ENCODE data around the gene RIN3. TPM values are rescaled to one million over a fixed set of nuclear protein-coding genes. Genes with fewer than 3 reads are reported as not detected.

The RIN3 gene
- total RNA-seq, 1 donor from 2014 or later, result 0.76 TPM

DNA sequence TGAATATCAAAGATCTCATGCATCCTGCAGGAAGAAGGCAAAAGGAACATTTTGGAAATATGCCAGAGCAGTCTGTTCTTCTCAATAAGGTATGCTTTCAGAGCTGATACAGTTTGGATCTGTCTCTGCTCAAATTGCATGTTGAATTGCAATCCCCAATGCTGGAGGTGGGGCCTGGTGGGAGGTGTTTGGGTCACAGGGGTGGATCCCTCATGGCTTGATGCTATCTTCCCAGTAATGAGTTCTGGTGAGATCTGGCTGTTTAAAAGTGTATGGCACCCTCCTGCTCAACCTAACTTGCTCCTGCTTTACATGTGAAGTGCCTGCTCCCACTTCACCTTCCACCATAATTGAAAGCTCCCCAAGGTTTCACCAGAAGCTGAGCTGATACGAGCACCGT is 76.6 kb downstream of the RIN3 start:
- Mint-ChIP-seq H3K27me3 (ENCODE audit: unreplicated experiment) (peaks cover 2% of the 10 kb centered on the region), H3K36me3 (ENCODE audit: unreplicated experiment) (no peaks in the 10 kb centered on the region), H3K4me3 (ENCODE audit: unreplicated experiment) (no peak overlapping the region), H3K4me1 (ENCODE audit: low read depth, unreplicated experiment) (no peaks in the 10 kb centered on the region), H3K27ac (ENCODE audit: unreplicated experiment) (no peak overlapping the region), H3K9me3 (ENCODE audit: unreplicated experiment) (no peaks in the 10 kb centered on the region)
- TF ChIP-seq, protein P1, sequence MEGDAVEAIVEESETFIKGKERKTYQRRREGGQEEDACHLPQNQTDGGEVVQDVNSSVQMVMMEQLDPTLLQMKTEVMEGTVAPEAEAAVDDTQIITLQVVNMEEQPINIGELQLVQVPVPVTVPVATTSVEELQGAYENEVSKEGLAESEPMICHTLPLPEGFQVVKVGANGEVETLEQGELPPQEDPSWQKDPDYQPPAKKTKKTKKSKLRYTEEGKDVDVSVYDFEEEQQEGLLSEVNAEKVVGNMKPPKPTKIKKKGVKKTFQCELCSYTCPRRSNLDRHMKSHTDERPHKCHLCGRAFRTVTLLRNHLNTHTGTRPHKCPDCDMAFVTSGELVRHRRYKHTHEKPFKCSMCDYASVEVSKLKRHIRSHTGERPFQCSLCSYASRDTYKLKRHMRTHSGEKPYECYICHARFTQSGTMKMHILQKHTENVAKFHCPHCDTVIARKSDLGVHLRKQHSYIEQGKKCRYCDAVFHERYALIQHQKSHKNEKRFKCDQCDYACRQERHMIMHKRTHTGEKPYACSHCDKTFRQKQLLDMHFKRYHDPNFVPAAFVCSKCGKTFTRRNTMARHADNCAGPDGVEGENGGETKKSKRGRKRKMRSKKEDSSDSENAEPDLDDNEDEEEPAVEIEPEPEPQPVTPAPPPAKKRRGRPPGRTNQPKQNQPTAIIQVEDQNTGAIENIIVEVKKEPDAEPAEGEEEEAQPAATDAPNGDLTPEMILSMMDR (IDR thresholded peaks at IDR 0.05; ENCODE audit: partially characterized antibody, unreplicated experiment), result no peak
- no peak for DNase-seq

DNA sequence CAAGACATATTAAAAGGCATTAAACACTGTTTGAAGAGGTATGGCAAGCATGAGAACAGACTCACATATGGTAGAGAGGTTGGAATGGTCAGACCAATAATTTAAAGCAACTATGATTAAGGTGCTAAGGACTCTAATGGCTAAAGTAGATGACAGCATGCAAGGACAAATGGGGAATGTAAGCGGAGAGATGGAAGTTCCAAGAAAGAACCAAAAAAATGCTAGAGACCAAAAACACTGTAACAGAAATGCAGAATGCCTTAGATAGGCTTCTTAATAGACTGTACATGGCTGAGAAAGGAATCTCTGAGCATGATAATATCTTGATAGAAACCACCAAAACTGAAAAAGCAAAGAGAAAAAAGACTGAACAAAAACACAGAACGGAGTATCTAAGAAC is 77.4 kb downstream of the RIN3 start:
- H3K9me3 Mint-ChIP-seq (ENCODE audit: unreplicated experiment), result no peaks in the 10 kb centered on the region
- no peak overlapping the region for H3K27ac Mint-ChIP-seq (ENCODE audit: unreplicated experiment)
- TF ChIP-seq, protein P1 (IDR thresholded peaks at IDR 0.05; ENCODE audit: partially characterized antibody, unreplicated experiment), result no peak
- no peak for DNase-seq
- no peaks in the 10 kb centered on the region for H3K4me1 Mint-ChIP-seq (ENCODE audit: low read depth, unreplicated experiment)
- H3K4me3 Mint-ChIP-seq (ENCODE audit: unreplicated experiment), result no peak overlapping the region
- peaks cover 2% of the 10 kb centered on the region for H3K27me3 Mint-ChIP-seq (ENCODE audit: unreplicated experiment)
- no peaks in the 10 kb centered on the region for H3K36me3 Mint-ChIP-seq (ENCODE audit: unreplicated experiment)

DNA sequence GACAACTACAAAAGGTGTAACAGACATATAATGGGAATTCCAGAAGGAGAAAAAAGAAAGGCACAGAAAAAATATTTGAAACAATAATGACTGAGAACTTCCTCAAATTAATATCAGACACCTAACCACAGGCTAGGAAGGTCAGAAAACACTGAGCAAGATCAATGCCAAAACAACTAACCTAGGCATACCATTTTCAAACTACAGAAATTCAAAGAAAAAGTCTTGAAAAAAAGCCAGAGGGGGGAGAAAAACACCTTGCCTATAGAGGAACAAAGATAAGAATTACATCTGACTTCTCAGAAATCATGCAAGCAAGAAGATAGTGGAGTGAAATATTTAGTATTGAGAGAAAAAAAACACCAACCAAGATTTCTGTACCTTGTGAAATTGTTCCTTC is 77.8 kb downstream of the RIN3 start:
- H3K27me3 Mint-ChIP-seq (ENCODE audit: unreplicated experiment), result peaks cover 2% of the 10 kb centered on the region
- H3K36me3 Mint-ChIP-seq (ENCODE audit: unreplicated experiment), result no peaks in the 10 kb centered on the region
- no peaks in the 10 kb centered on the region for H3K4me1 Mint-ChIP-seq (ENCODE audit: low read depth, unreplicated experiment)
- TF ChIP-seq, protein P1 (IDR thresholded peaks at IDR 0.05; ENCODE audit: partially characterized antibody, unreplicated experiment), result no peak
- no peak overlapping the region for H3K27ac Mint-ChIP-seq (ENCODE audit: unreplicated experiment)
- DNase-seq, result no peak
- no peak overlapping the region for H3K4me3 Mint-ChIP-seq (ENCODE audit: unreplicated experiment)
- H3K9me3 Mint-ChIP-seq (ENCODE audit: unreplicated experiment), result no peaks in the 10 kb centered on the region

DNA sequence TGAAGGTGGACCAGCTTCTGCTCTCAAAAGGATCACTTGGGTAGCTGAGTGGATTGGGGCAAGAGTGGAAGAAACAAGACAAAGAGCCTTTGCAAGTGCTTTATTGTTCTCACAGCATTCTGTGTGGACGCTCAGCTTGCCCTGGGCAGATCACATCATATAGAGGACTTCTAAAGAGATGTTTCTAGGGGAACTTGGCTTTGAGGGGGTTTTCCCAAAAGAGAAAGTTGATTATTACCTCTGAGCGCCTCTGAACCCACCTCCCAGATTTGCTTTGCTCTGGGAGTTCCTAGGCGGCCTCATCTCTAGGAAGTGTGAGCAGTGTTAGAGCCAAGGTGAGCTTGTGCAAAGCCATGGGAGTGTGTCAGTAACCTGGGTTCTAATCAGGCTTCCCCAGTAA is 81.7 kb downstream of the RIN3 start:
- Mint-ChIP-seq H3K4me1 (ENCODE audit: low read depth, unreplicated experiment) (no peaks in the 10 kb centered on the region), H3K9me3 (ENCODE audit: unreplicated experiment) (no peaks in the 10 kb centered on the region), H3K27ac (ENCODE audit: unreplicated experiment) (no peak overlapping the region), H3K4me3 (ENCODE audit: unreplicated experiment) (no peak overlapping the region), H3K27me3 (ENCODE audit: unreplicated experiment) (peaks cover 2% of the 10 kb centered on the region), H3K36me3 (ENCODE audit: unreplicated experiment) (no peaks in the 10 kb centered on the region)
- TF ChIP-seq, protein P1 (IDR thresholded peaks at IDR 0.05; ENCODE audit: partially characterized antibody, unreplicated experiment), result no peak
- DNase-seq, result no peak

DNA sequence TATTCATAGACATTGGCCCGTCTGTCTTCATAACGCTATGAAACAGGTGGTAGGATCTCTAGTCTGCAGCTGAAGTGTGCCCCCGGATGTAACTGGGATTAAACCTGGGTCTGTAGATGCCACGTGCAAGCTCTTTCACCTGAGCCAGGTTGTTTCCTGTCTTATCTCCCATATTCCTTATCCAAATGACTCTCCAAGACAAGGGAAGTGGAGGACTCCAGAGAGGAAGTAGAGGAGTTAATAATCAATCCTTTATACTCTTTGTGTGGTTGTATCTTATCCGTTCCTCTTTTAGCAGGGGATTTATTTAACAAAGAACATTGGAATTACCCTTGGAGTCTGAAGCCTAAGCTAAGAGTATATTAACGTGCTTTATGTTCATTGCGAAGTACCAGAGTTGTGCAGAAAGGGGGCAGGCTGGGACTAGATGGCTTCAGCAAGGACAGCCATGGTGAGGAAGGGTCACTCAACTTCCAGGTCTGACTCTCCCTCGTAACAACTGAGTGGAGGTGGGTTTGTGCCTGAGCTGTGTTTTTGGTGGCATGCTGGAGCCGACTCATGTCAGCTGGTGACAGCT is 82.8 kb downstream of the RIN3 start:
- peak overlapping the region; percentile 17 for H3K4me3 Mint-ChIP-seq (ENCODE audit: unreplicated experiment)
- H3K27ac Mint-ChIP-seq (ENCODE audit: unreplicated experiment), result no peak overlapping the region
- no peaks in the 10 kb centered on the region for H3K36me3 Mint-ChIP-seq (ENCODE audit: unreplicated experiment)
- TF ChIP-seq, protein P1 (IDR thresholded peaks at IDR 0.05; ENCODE audit: partially characterized antibody, unreplicated experiment), result no peak
- H3K27me3 Mint-ChIP-seq (ENCODE audit: unreplicated experiment), result peaks cover 2% of the 10 kb centered on the region
- no peak for DNase-seq
- H3K4me1 Mint-ChIP-seq (ENCODE audit: low read depth, unreplicated experiment), result no peaks in the 10 kb centered on the region
- H3K9me3 Mint-ChIP-seq (ENCODE audit: unreplicated experiment), result peaks cover 2% of the 10 kb centered on the region
